NOMO-1 (cell line): Measurements from ENCODE around the gene C11orf21.
"Not testable (repeated sequence)": the region's sequence is repeated elsewhere in the genome, so short reads cannot be mapped to it uniquely, and the experiment has no call there.

ENCODE experiments used
- DNase-seq, 2 experiments: peaks; one replicate each; lab custom pipeline; 2025; ENCODE audit not compliant: unreplicated experiment in 2 of 2; lab: John Stamatoyannopoulos, UW

C11orf21 gene

GRCh38 chr11:2298131-2298794 is 3.5 kb downstream of the C11orf21 start:
- DNase-seq, result no peak

- DNase-seq, result no peak
These were observed 4.1 kb downstream of the C11orf21 start for GRCh38 chr11:2297623-2298030.

GRCh38 chr11:2296913-2297622 is 4.7 kb downstream of the C11orf21 start:
- no peak for DNase-seq

- DNase-seq, result no peak
These were observed 5.5 kb downstream of the C11orf21 start for GRCh38 chr11:2295971-2296912.

- DNase-seq, result no peak
These were observed 6.8 kb downstream of the C11orf21 start for GRCh38 chr11:2294926-2295290.

- peak; percentile 45 to 72 for DNase-seq
These were observed 7.5 kb downstream of the C11orf21 start for GRCh38 chr11:2293984-2294925.

- DNase-seq, result no peak
These were observed 8.2 kb downstream of the C11orf21 start for GRCh38 chr11:2293531-2293971.

- DNase-seq, result no peak
These were observed 11.3 kb downstream of the C11orf21 start for GRCh38 chr11:2290351-2290841.

- DNase-seq, result no peak
These were observed 11.9 kb downstream of the C11orf21 start for GRCh38 chr11:2289859-2290258.

- DNase-seq, result no peak
These were observed 12.4 kb downstream of the C11orf21 start for GRCh38 chr11:2289350-2289749.

GRCh38 chr11:2287091-2287490 is 14.6 kb downstream of the C11orf21 start:
- DNase-seq, result peak; percentile 35 to 69

GRCh38 chr11:2286350-2286749 is 15.4 kb downstream of the C11orf21 start:
- DNase-seq, result not testable (repeated sequence)

GRCh38 chr11:2280208-2280607 is 21.5 kb downstream of the C11orf21 start:
- no peak for DNase-seq

- DNase-seq, result no peak
These were observed 23.7 kb downstream of the C11orf21 start for GRCh38 chr11:2277933-2278523.

- no peak for DNase-seq
These were observed 24.7 kb downstream of the C11orf21 start for GRCh38 chr11:2277008-2277346.

GRCh38 chr11:2276280-2277007 is 25.3 kb downstream of the C11orf21 start:
- no peak for DNase-seq

- no peak for DNase-seq
These were observed 26.1 kb downstream of the C11orf21 start for GRCh38 chr11:2275334-2276279.

- DNase-seq, result no peak
These were observed 27.9 kb downstream of the C11orf21 start for GRCh38 chr11:2273771-2274170.
